PFSK-1 (cell line): Measurements from ENCODE around the gene CASTOR1.

Experiments
- FOXP2 ChIP-seq: optimal IDR thresholded peaks from 2 replicates; pipeline ENCODE3; 2011; ENCODE audit warnings: borderline replicate concordance, control low read depth, inconsistent platforms; ENCODE audit not compliant: insufficient read depth; ENCODE audit errors: extremely low read length, extremely low read depth
- POLR2AphosphoS5 ChIP-seq: IDR thresholded peaks from 2 replicates; pipeline ENCODE4 v1.6.1; 2012; ENCODE audit warnings: low read depth, mild to moderate bottlenecking, control low read depth, low read length, moderate library complexity
- SIN3A ChIP-seq: IDR thresholded peaks from 2 replicates; pipeline ENCODE4 v1.6.1; 2012; ENCODE audit warnings: mild to moderate bottlenecking, low read length, moderate library complexity, borderline replicate concordance; ENCODE audit not compliant: insufficient read depth
- TAF1 ChIP-seq: IDR thresholded peaks from 2 replicates; pipeline ENCODE4 v1.6.1; 2012; ENCODE audit warnings: low read length, control low read depth, borderline replicate concordance; ENCODE audit not compliant: insufficient read depth
- TF ChIP-seq, protein P1 (sequence below), 2 experiments: IDR thresholded peaks; 2 replicates each; pipeline versions ENCODE4 v1.6.1 to v1.8.0; 2011 to 2012; ENCODE audit warnings: low read depth in 2 of 2, low read length in 2 of 2, control low read depth in 1 of 2, inconsistent platforms in 1 of 2, mild to moderate bottlenecking in 1 of 2, moderate library complexity in 1 of 2; ENCODE audit not compliant: insufficient read depth in 1 of 2

CASTOR1 gene

DNA sequence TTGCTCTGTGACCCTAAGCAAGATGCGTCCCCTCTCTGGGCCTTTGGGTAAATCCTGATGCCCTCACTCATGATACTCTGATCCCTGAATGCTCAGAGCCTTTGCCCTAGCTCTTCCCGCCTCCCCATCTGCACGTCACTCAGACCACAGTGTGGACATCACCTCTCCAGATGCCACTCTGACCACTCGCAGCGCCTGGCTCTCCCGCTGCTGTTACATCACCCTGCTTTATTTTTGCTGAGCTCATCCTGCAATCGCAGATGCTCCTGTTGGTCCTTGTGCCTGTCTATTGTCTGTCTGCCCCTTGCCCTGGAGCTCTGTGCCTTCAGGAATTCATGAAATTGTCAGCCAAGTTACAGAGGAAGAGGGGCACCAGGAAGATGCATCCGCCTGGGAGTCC is 28.2 kb downstream of the CASTOR1 start:
- TF ChIP-seq FOXP2, result no peak
- no peak for TF ChIP-seq TAF1
- TF ChIP-seq SIN3A, result no peak
- TF ChIP-seq POLR2AphosphoS5, result no peak
- TF ChIP-seq, protein P1, sequence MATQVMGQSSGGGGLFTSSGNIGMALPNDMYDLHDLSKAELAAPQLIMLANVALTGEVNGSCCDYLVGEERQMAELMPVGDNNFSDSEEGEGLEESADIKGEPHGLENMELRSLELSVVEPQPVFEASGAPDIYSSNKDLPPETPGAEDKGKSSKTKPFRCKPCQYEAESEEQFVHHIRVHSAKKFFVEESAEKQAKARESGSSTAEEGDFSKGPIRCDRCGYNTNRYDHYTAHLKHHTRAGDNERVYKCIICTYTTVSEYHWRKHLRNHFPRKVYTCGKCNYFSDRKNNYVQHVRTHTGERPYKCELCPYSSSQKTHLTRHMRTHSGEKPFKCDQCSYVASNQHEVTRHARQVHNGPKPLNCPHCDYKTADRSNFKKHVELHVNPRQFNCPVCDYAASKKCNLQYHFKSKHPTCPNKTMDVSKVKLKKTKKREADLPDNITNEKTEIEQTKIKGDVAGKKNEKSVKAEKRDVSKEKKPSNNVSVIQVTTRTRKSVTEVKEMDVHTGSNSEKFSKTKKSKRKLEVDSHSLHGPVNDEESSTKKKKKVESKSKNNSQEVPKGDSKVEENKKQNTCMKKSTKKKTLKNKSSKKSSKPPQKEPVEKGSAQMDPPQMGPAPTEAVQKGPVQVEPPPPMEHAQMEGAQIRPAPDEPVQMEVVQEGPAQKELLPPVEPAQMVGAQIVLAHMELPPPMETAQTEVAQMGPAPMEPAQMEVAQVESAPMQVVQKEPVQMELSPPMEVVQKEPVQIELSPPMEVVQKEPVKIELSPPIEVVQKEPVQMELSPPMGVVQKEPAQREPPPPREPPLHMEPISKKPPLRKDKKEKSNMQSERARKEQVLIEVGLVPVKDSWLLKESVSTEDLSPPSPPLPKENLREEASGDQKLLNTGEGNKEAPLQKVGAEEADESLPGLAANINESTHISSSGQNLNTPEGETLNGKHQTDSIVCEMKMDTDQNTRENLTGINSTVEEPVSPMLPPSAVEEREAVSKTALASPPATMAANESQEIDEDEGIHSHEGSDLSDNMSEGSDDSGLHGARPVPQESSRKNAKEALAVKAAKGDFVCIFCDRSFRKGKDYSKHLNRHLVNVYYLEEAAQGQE (IDR thresholded peaks at IDR 0.05; ENCODE audit: insufficient read depth in 1 of 2, low read depth in 2 of 2, low read length in 2 of 2), result no peak

DNA sequence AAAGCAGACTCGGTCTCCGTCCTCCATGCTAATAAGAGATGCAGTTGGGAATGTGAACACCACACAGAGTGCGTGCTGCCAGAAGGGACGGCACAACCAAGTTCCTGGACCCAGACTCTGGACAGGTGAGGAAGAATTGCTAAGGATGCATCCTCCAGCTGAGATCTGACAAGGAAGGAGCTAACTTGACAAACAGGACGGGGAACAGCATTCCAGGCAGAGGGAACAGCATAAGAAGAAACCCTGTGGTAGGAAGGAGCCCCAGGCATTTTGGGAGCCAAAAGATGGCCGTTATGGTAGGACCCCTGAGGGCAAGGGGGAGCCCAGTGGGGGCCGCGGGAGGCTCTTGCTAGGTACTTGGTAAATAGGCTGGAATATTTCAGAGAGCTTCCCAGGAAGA is 28.6 kb downstream of the CASTOR1 start:
- TF ChIP-seq, protein P1 (IDR thresholded peaks at IDR 0.05; ENCODE audit: insufficient read depth in 1 of 2, low read depth in 2 of 2, low read length in 2 of 2), result no peak
- TF ChIP-seq SIN3A (no peak), FOXP2 (no peak), POLR2AphosphoS5 (no peak), TAF1 (no peak)

DNA sequence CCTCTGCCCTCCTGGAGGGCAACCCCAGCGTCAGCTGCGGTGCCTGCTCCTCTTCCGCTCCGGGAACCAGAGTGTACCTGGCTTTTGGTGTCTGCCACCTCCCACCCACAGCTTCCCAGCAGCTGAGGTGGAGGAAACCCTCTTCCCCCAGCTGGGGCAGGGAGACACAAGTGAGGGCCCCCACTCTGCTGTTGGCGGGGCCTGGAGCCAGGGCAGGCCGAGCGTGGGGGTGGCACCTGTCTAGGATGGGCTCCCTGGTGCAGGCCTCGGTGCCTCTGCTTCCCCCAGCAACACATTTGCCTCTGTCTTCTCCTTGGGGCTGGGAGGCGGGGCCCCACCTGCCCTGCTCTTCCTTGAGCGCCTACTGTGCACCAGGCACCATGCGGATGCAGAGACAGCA is 29.0 kb downstream of the CASTOR1 start:
- TF ChIP-seq FOXP2, result no peak
- TF ChIP-seq SIN3A, result no peak
- no peak for TF ChIP-seq POLR2AphosphoS5
- TF ChIP-seq, protein P1 (IDR thresholded peaks at IDR 0.05; ENCODE audit: insufficient read depth in 1 of 2, low read depth in 2 of 2, low read length in 2 of 2), result no peak
- TF ChIP-seq TAF1, result no peak

DNA sequence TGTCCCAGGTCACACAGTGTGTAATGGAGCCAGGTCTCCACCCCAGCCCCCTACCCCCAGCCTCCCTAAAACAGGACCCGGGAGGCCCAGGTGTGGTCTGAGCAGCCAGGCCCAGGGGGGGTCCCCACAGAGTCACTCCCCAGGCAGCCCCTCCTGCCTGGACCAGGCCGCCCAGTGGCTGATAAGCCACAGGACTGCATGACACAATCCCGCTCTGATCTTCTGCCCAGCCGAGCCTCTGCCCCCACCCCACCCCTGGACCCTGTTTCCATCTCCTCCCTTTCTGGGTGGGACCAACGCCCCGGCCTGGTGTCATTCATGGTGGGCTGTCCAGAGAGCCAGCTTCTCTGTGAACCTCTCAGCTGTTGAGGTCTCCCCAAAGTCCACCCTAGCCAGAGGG is 35.0 kb downstream of the CASTOR1 start:
- no peak for TF ChIP-seq POLR2AphosphoS5
- no peak for TF ChIP-seq SIN3A
- TF ChIP-seq FOXP2, result no peak
- TF ChIP-seq, protein P1 (IDR thresholded peaks at IDR 0.05; ENCODE audit: insufficient read depth in 1 of 2, low read depth in 2 of 2, low read length in 2 of 2), result no peak
- TF ChIP-seq TAF1, result no peak
